H9 (cell line): ENCODE measurements around the gene DACH1. TPM values are rescaled to one million over a fixed set of nuclear protein-coding genes. Genes with fewer than 3 reads are reported as not detected.

Experiments used
- DNase-seq: peaks from one replicate; pipeline ENCODE4 v3.0.0-alpha.2; 2017
- H2AFZ ChIP-seq: one replicate; pipeline ENCODE4 v1.6.1; 2013; ENCODE audit warnings: mild to moderate bottlenecking, low read length, control low read depth, moderate library complexity
- H2AK5ac ChIP-seq: 2 replicates; pipeline ENCODE4 v1.6.1; 2013; ENCODE audit warnings: low read length, control low read depth, mixed read lengths; ENCODE audit not compliant: insufficient read length
- H2BK120ac ChIP-seq: one replicate; pipeline ENCODE4 v1.6.1; 2013; ENCODE audit warnings: low read depth, mild to moderate bottlenecking, low read length, control low read depth, inconsistent platforms; ENCODE audit not compliant: poor library complexity, severe bottlenecking
- H2BK12ac ChIP-seq: 2 replicates; pipeline ENCODE4 v1.6.1; 2013; ENCODE audit warnings: low read length, control low read depth, mixed read lengths, low read depth; ENCODE audit not compliant: insufficient read length
- H2BK15ac ChIP-seq: 2 replicates; pipeline ENCODE4 v1.6.1; 2013; ENCODE audit warnings: low read depth, low read length, control low read depth
- H2BK20ac ChIP-seq: one replicate; pipeline ENCODE4 v1.6.1; 2013; ENCODE audit warnings: low read depth, mild to moderate bottlenecking, low read length, control low read depth, inconsistent platforms; ENCODE audit not compliant: poor library complexity, severe bottlenecking
- H2BK5ac ChIP-seq: 2 replicates; pipeline ENCODE4 v1.6.1; 2013; ENCODE audit warnings: low read length, control low read depth, mixed read lengths; ENCODE audit not compliant: insufficient read length
- H3K14ac ChIP-seq: 2 replicates; pipeline ENCODE4 v1.6.1; 2013; ENCODE audit warnings: low read length, control low read depth; ENCODE audit not compliant: insufficient read depth
- H3K18ac ChIP-seq: 2 replicates; pipeline ENCODE4 v1.6.1; 2013; ENCODE audit warnings: low read depth, mild to moderate bottlenecking, mixed read lengths, low read length, control low read depth; ENCODE audit not compliant: insufficient read length
- H3K23ac ChIP-seq: 2 replicates; pipeline ENCODE4 v1.6.1; 2013; ENCODE audit warnings: low read length, control low read depth, mixed read lengths, low read depth; ENCODE audit not compliant: insufficient read length
- H3K23me2 ChIP-seq: 2 replicates; pipeline ENCODE4 v1.6.1; 2013; ENCODE audit warnings: low read depth, mild to moderate bottlenecking, mixed read lengths, low read length, control low read depth; ENCODE audit not compliant: insufficient read length, poor library complexity, severe bottlenecking
- H3K27ac ChIP-seq: 2 replicates; pipeline ENCODE4 v1.5.1; 2013; ENCODE audit warnings: low read length, control low read depth, mixed read lengths, low read depth; ENCODE audit not compliant: insufficient read length
- H3K27me3 ChIP-seq: 2 replicates; pipeline ENCODE4 v1.6.1; 2013; ENCODE audit warnings: low read length, control low read depth, inconsistent platforms; ENCODE audit not compliant: insufficient read depth
- H3K4ac ChIP-seq: 2 replicates; pipeline ENCODE4 v1.6.1; 2013; ENCODE audit warnings: low read depth, mild to moderate bottlenecking, control low read depth, inconsistent platforms, low read length, moderate library complexity
- H3K4me1 ChIP-seq: 2 replicates; pipeline ENCODE4 v1.6.1; 2013; ENCODE audit warnings: low read length, control low read depth, inconsistent platforms; ENCODE audit not compliant: insufficient read depth
- H3K4me2 ChIP-seq: 2 replicates; pipeline ENCODE4 v1.6.1; 2013; ENCODE audit warnings: low read length, control low read depth, mixed read lengths; ENCODE audit not compliant: insufficient read length, insufficient read depth
- H3K56ac ChIP-seq: 2 replicates; pipeline ENCODE4 v1.6.1; 2013; ENCODE audit warnings: low read depth, mild to moderate bottlenecking, mixed read lengths, low read length, control low read depth; ENCODE audit not compliant: insufficient read length
- H3K79me1 ChIP-seq: 2 replicates; pipeline ENCODE4 v1.6.1; 2013; ENCODE audit warnings: low read depth, mild to moderate bottlenecking, moderate library complexity, low read length, control low read depth, inconsistent platforms; ENCODE audit not compliant: insufficient read depth, poor library complexity, severe bottlenecking
- H3K79me2 ChIP-seq: 2 replicates; pipeline ENCODE4 v1.6.1; 2013; ENCODE audit warnings: low read length, control low read depth, inconsistent platforms; ENCODE audit not compliant: insufficient read depth
- H3K9ac ChIP-seq: 2 replicates; pipeline ENCODE4 v1.6.1; 2013; ENCODE audit warnings: low read length, control low read depth, mixed read lengths; ENCODE audit not compliant: insufficient read length; ENCODE audit errors: extremely low read depth
- H3K9me3 ChIP-seq: one replicate; pipeline ENCODE4 v1.6.1; 2013; ENCODE audit warnings: low read depth, low read length, inconsistent platforms; ENCODE audit not compliant: control insufficient read depth
- H3T11ph ChIP-seq: one replicate; pipeline ENCODE4 v1.6.1; 2013; ENCODE audit warnings: mild to moderate bottlenecking, low read length, control low read depth, inconsistent platforms
- H4K20me1 ChIP-seq: one replicate; pipeline ENCODE4 v1.6.1; 2013; ENCODE audit not compliant: control insufficient read depth, insufficient read length, insufficient read depth
- H4K5ac ChIP-seq: 2 replicates; pipeline ENCODE4 v1.6.1; 2013; ENCODE audit warnings: low read depth, mild to moderate bottlenecking, mixed read lengths, low read length, control low read depth; ENCODE audit not compliant: insufficient read length
- H4K8ac ChIP-seq: replicated peaks from 2 replicates; pipeline ENCODE4 v1.6.1; 2013; ENCODE audit warnings: low read length, control low read depth, mixed read lengths, low read depth; ENCODE audit not compliant: insufficient read length
- H4K91ac ChIP-seq: 2 replicates; pipeline ENCODE4 v1.6.1; 2013; ENCODE audit warnings: low read depth, mild to moderate bottlenecking, moderate library complexity, mixed read lengths, low read length, control low read depth; ENCODE audit not compliant: insufficient read length
- H3K27ac Mint-ChIP-seq, 3 experiments: 2 replicates in 2 of 3; 3 replicates in 1 of 3; pipeline ENCODE4 v1.8.0; 2020 to 2021; ENCODE audit warnings: mixed read lengths in 3 of 3, mild to moderate bottlenecking in 1 of 3, moderate library complexity in 1 of 3
- H3K27me3 Mint-ChIP-seq: 2 replicates; pipeline ENCODE4 v1.8.0; 2021; ENCODE audit warnings: low read depth, mild to moderate bottlenecking, moderate library complexity, mixed read lengths
- H3K36me3 Mint-ChIP-seq, 3 experiments: 2 replicates in 2 of 3; 3 replicates in 1 of 3; pipeline ENCODE4 v1.8.0; 2020 to 2021; ENCODE audit warnings: low read depth in 3 of 3, mixed read lengths in 3 of 3; ENCODE audit not compliant: insufficient read depth in 1 of 3
- H3K4me1 Mint-ChIP-seq, 2 experiments: 2 replicates each; pipeline ENCODE4 v1.8.0; 2020; ENCODE audit warnings: mixed read lengths in 2 of 2
- H3K4me3 Mint-ChIP-seq, 2 experiments: 2 replicates in 1 of 2; 3 replicates in 1 of 2; pipeline ENCODE4 v1.8.0; 2020 to 2021; ENCODE audit warnings: mild to moderate bottlenecking in 2 of 2, mixed read lengths in 2 of 2, moderate library complexity in 1 of 2
- H3K9me3 Mint-ChIP-seq, 2 experiments: 2 replicates in 1 of 2; 3 replicates in 1 of 2; pipeline ENCODE4 v1.8.0; 2020; ENCODE audit warnings: mild to moderate bottlenecking in 2 of 2, mixed read lengths in 2 of 2, moderate library complexity in 1 of 2
- CTCF ChIP-seq: fragments of 200-600 bp; sonication (generic); conservative IDR thresholded peaks from 3 replicates; pipeline ENCODE4 v1.8.0; 2021; ENCODE audit warnings: antibody characterized with exemption, mild to moderate bottlenecking
- WGBS: extraction: QIAGEN DNeasy Blood & Tissue Kit; methylation state at CpG from one replicate; pipeline ENCODE4 v1.1.7; 2013; ENCODE audit warnings: missing lambda C conversion rate, low lambda C conversion rate, mixed read lengths; ENCODE audit not compliant: insufficient read length; ENCODE audit errors: extremely low coverage; 5-methylcytosine and 5-hydroxymethylcytosine counted together
- total RNA-seq: library from RNA; stranded (reverse); gene quantifications from 2 replicates; pipeline ENCODE4 v1.2.1, GENCODE V29; 2021

Gene DACH1
- total RNA-seq, 1 experiment from 2014 or later, result not detected

- Histone ChIP-seq H3K4ac (no peak overlapping the region), H2BK5ac (no peak overlapping the region), H3K79me1 (no peaks in the 10 kb centered on the region), H4K20me1 (no peaks in the 10 kb centered on the region), H2BK20ac (no peak overlapping the region), H3K56ac (no peak overlapping the region), H3K4me1 (no peaks in the 10 kb centered on the region), H4K8ac (no peak overlapping the region), H3K27me3 (no peaks in the 10 kb centered on the region), H3K9me3 (no peaks in the 10 kb centered on the region), H3K9ac (no peak overlapping the region), H3K23me2 (no peaks in the 10 kb centered on the region), H2AFZ (no peak overlapping the region), H2AK5ac (no peak overlapping the region), H3T11ph (no peak overlapping the region), H2BK120ac (no peak overlapping the region), H4K5ac (no peak overlapping the region), H3K27ac (no peak overlapping the region), H2BK12ac (no peak overlapping the region), H3K14ac (no peak overlapping the region), H3K79me2 (no peaks in the 10 kb centered on the region), H4K91ac (no peak overlapping the region), H3K18ac (no peak overlapping the region), H2BK15ac (no peak overlapping the region), H3K23ac (no peak overlapping the region), H3K4me2 (no peak overlapping the region)
- H3K4me1 Mint-ChIP-seq, result peaks cover 16 to 20% of the 10 kb centered on the region in 2 experiments
- no CpG with 5 or more reads among the region's 1 CpG for WGBS
- no peaks in the 10 kb centered on the region for H3K27me3 Mint-ChIP-seq
- TF ChIP-seq CTCF, result no peak
- DNase-seq, result no peak
- no peak overlapping the region for H3K4me3 Mint-ChIP-seq
- no peaks in the 10 kb centered on the region for H3K9me3 Mint-ChIP-seq
- no peaks in the 10 kb centered on the region for H3K36me3 Mint-ChIP-seq
- no peak overlapping the region for H3K27ac Mint-ChIP-seq
Observed at GRCh38 chr13:71632721-71633120, 234.3 kb downstream of the DACH1 start.
